Testis (tissue), 3 donors: ENCODE measurements around the gene VPS18. TPM values are rescaled to one million over a fixed set of nuclear protein-coding genes. Genes with fewer than 3 reads are reported as not detected.
A peak's percentile ranks its signal among the peaks of the same experiment; 100 is the strongest.

Experiments used
- DNase-seq: peaks from one replicate; pipeline ENCODE4 v3.0.0-alpha.2; 2019
- H3K27ac ChIP-seq, 2 donors: fragments of 200-600 bp; sonication (generic); one replicate each; pipeline ENCODE4 v1.5.1; 2019
- H3K27me3 ChIP-seq: fragments of 200-600 bp; sonication (generic); one replicate; pipeline ENCODE4 v1.5.1; 2019
- H3K36me3 ChIP-seq: fragments of 200-600 bp; sonication (generic); one replicate; pipeline ENCODE4 v1.5.1; 2017; ENCODE audit warnings: low read depth; ENCODE audit errors: missing control alignments
- H3K4me1 ChIP-seq: fragments of 200-600 bp; sonication (generic); one replicate; pipeline ENCODE4 v1.5.1; 2019
- H3K4me3 ChIP-seq, 2 donors: fragments of 200-600 bp; sonication (generic); one replicate each; pipeline ENCODE4 v1.5.1; 2017 to 2019
- H3K9me3 ChIP-seq: fragments of 200-600 bp; sonication (generic); one replicate; pipeline ENCODE4 v1.5.1; 2017
- POLR2A ChIP-seq: fragments of 450-650 bp; IDR thresholded peaks from one replicate; pipeline ENCODE4 v1.6.1; 2017; ENCODE audit warnings: antibody characterized with exemption, mild to moderate bottlenecking, moderate library complexity
- WGBS, 2 donors: methylation state at CpG; one replicate each; pipeline ENCODE4 v1.1.5; 2018; 5-methylcytosine and 5-hydroxymethylcytosine counted together
- intact Hi-C: fragments of 100-400 bp; cut with DNase I; formaldehyde crosslinking; loops from one replicate; pipeline ENCODE4 v1.15.1; 2023; ENCODE audit warnings: low total_unique reads
- polyA plus RNA-seq: library from polyadenylated mRNA; stranded (reverse); fragments of 350-450 nt; fragmentation: Illumina TruSeq; extraction: RNeasy Lipid Tissue Mini Kit (QIAGEN cat#74804); gene quantifications from one replicate; pipeline ENCODE4 v1.2.3, GENCODE V29; 2014; ENCODE audit warnings: low read depth, low replicate concordance; ENCODE audit not compliant: insufficient read depth
- total RNA-seq, 2 donors: library from RNA; depleted of rRNA; stranded (reverse); fragments of >200 nt; gene quantifications; one replicate each; pipeline ENCODE4 v1.2.3, GENCODE V29; 2016
- TF ChIP-seq, protein P1 (sequence below), 3 experiments: fragments of 450-650 bp in 2 of 3; fragments of 200-600 bp in 1 of 3; sonication (generic) in 1 of 3; IDR thresholded peaks; one replicate each; pipeline ENCODE4 v1.5.1; 2016 to 2019; ENCODE audit warnings: antibody characterized with exemption in 3 of 3, mild to moderate bottlenecking in 2 of 3, moderate library complexity in 1 of 3

Gene VPS18
- total and polyA plus RNA-seq, 3 donors from 2014 or later = 16.3 to 33.4 (median 25.5) TPM

DNA sequence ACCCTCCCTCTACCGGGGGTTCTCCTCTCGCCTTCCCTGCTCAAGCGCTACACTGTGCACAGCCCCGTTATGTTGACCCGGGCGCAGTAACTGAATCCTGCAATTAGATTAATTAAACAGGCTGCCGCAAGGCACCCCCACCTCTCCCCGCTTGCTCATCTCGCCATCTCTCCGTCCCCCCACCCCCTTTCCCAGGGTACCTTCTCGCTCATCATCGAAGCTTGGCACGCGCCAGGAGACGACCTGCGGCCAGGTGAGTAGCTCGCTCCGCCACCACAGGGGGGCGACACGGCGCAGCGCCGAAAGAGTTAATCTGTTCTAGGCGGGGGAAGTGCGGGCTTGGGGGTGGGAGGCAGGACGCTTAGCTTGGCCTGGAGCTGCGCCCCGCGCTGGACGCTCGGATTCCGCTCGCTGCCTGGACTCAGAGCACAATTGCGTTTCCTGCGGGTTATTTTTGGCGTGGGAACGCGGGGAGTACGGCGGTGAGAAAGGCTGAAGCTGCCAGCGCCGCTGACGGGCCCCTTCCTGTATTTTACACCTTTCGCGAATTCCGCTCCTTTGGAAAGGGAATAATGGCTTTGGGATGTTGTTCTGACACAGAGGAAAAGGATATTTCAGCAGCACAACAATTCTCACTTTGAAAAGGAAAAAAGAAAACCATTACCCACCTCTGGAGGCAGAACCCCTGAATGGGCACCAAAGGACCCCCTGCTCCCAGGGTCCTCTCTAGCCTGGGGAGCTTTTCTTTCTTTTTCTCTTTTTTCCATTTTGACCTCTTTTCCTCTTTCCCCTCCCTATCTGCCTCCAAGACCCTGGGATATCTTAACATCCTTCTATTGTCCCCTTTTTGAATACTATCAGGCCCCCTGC is 36.4 kb downstream of the VPS18 start:
- no peaks in the 10 kb centered on the region for H3K9me3 ChIP-seq
- intact Hi-C loops = no loop called here
- TF ChIP-seq POLR2A = no peak
- TF ChIP-seq, protein P1, sequence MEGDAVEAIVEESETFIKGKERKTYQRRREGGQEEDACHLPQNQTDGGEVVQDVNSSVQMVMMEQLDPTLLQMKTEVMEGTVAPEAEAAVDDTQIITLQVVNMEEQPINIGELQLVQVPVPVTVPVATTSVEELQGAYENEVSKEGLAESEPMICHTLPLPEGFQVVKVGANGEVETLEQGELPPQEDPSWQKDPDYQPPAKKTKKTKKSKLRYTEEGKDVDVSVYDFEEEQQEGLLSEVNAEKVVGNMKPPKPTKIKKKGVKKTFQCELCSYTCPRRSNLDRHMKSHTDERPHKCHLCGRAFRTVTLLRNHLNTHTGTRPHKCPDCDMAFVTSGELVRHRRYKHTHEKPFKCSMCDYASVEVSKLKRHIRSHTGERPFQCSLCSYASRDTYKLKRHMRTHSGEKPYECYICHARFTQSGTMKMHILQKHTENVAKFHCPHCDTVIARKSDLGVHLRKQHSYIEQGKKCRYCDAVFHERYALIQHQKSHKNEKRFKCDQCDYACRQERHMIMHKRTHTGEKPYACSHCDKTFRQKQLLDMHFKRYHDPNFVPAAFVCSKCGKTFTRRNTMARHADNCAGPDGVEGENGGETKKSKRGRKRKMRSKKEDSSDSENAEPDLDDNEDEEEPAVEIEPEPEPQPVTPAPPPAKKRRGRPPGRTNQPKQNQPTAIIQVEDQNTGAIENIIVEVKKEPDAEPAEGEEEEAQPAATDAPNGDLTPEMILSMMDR (IDR thresholded peaks at IDR 0.05) = peak in 1 of 3 experiments; percentile 31
- no peaks in the 10 kb centered on the region for H3K36me3 ChIP-seq
- no peak overlapping the region for H3K27ac ChIP-seq
- peak overlapping the region; percentile 12 to 53 for H3K4me3 ChIP-seq
- WGBS, 2 donors = 1% methylated on average over 31 to 46 of the region's 46 CpGs
- no peaks in the 10 kb centered on the region for H3K27me3 ChIP-seq
- H3K4me1 ChIP-seq = peaks cover 44% of the 10 kb centered on the region
- peak; percentile 41 for DNase-seq

DNA sequence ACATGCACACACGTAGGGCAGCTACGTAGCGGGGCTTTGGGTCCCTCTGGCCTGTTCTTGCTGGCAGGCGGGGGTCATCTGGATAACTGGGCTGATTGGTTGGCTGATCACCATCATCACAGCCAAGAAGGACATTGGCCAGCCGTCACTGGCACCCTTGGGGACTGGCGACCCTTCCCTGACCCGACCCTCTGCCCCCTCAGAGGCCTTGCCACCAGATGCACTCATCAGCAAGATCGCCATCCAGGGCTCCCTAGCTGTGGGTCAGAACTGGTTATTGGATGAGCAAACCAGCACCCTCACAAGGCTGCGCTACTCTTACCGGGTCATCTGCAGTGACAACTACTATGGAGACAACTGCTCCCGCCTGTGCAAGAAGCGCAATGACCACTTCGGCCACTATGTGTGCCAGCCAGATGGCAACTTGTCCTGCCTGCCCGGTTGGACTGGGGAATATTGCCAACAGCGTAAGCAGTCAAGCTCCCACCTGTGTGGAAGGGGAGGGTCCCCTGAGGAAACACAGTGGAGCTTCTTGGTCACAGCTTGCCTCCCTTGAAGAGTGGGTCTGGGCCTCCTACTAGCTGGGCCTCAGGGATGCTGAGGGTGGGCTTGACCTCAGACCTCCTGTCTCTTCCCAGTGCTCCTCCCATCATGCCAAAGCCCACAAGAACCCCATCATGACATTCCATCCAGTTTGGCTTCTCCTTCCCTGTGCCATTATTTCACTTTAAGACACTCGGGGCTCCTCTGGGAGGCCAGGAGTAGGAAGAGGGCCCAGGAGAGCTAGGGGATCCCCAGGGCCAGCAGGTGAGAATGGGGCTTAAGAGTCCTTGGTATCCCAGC is 37.3 kb downstream of the VPS18 start:
- 63 to 70% methylated on average over 13 to 16 of the region's 16 CpGs for WGBS, 2 donors
- no peaks in the 10 kb centered on the region for H3K36me3 ChIP-seq
- peaks cover 38% of the 10 kb centered on the region for H3K4me1 ChIP-seq
- no peaks in the 10 kb centered on the region for H3K27me3 ChIP-seq
- TF ChIP-seq, protein P1 (IDR thresholded peaks at IDR 0.05) = no peak
- TF ChIP-seq POLR2A = no peak
- DNase-seq = no peak
- intact Hi-C loops = no loop called here
- no peak overlapping the region for H3K27ac ChIP-seq
- peak overlapping the region in 1 of 2 donors; percentile 53 for H3K4me3 ChIP-seq
- H3K9me3 ChIP-seq = no peaks in the 10 kb centered on the region

DNA sequence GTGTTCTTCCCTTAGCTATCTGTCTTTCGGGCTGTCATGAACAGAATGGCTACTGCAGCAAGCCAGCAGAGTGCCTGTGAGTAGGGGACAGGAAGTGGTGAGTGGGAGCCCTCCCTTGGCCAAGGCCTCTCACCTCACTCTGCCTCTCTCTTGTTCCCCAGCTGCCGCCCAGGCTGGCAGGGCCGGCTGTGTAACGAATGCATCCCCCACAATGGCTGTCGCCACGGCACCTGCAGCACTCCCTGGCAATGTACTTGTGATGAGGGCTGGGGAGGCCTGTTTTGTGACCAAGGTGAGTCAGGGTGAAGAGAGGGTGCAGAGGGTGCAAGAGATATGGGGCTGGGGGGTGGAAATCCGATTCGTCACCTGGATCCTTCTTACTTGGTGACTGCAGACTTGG is 37.9 kb downstream of the VPS18 start:
- no peak overlapping the region for H3K27ac ChIP-seq
- H3K4me1 ChIP-seq = peaks cover 36% of the 10 kb centered on the region
- no peak overlapping the region for H3K4me3 ChIP-seq
- no peaks in the 10 kb centered on the region for H3K27me3 ChIP-seq
- no peak for DNase-seq
- H3K36me3 ChIP-seq = no peaks in the 10 kb centered on the region
- TF ChIP-seq POLR2A = no peak
- TF ChIP-seq, protein P1 (IDR thresholded peaks at IDR 0.05) = no peak
- H3K9me3 ChIP-seq = no peaks in the 10 kb centered on the region
- intact Hi-C loops = no loop called here
- WGBS, 2 donors = 69 to 77% methylated on average over 6 to 8 of the region's 8 CpGs

DNA sequence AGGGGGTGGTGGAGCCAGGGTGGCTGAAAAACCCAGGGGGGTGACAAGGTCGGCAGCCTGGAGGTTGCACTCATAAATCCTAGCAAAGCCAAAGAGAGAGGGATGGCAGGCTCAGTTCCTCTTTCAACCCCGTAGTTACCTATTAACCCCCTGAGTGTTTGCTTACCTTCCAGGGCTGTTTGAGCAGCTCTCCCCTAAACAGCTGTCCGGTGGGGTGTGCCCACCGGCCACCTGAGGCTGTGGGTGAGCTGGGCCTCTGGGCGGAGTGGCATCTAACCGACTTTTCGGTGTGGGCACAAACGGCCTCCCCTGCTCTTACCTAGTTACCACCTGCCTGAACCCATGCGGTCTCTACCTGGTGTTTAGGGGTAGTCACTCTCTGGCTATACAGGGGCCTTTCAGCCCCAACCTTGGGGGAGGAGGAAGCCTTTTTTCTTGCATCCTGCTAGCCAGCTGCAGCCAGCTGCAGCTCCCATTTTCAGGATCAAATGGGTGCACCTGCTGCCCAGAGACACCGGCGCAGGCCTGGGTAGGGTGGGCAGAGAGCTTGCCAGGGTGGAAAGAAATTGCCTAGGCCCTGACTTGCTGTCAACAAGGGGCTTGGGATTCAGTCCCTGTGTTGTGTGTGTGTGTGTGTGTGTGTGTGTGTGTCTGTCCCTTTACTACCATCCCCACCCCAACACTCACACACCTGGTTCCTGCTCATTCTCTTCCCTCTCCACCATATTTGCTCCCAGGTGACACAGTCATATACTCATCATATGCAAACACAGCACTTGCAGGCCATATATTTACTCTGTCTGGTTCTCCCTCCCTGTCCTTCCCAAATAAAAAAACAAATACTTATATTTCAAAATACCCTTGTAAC is 38.6 kb downstream of the VPS18 start:
- H3K4me1 ChIP-seq = peaks cover 29% of the 10 kb centered on the region
- H3K9me3 ChIP-seq = no peaks in the 10 kb centered on the region
- no peaks in the 10 kb centered on the region for H3K36me3 ChIP-seq
- no peak for DNase-seq
- no peaks in the 10 kb centered on the region for H3K27me3 ChIP-seq
- H3K4me3 ChIP-seq = no peak overlapping the region
- 49 to 72% methylated on average over 2 to 11 of the region's 11 CpGs for WGBS, 2 donors
- TF ChIP-seq, protein P1 (IDR thresholded peaks at IDR 0.05) = no peak
- no peak for TF ChIP-seq POLR2A
- no peak overlapping the region for H3K27ac ChIP-seq
- intact Hi-C loops = no loop called here
